Liver (tissue), 3 donors: ENCODE results near the gene SYCP2.

ENCODE experiments used
- CTCF ChIP-seq: fragments of 150-350 bp; IDR thresholded peaks from 2 replicates; pipeline ENCODE4 v1.5.1; 2017; ENCODE audit warnings: improper control_type of control experiment, low read depth, low read length; ENCODE audit not compliant: missing input control
- GABPA ChIP-seq, 2 donors: IDR thresholded peaks in 1 of 2; conservative IDR thresholded peaks in 1 of 2; 2 replicates each; pipeline ENCODE4 v1.6.1; 2016; ENCODE audit warnings: antibody characterized with exemption in 2 of 2, mild to moderate bottlenecking in 1 of 2, moderate library complexity in 1 of 2
- JUND ChIP-seq, 2 donors: IDR thresholded peaks; 2 replicates each; pipeline ENCODE4 v1.6.1; 2016; ENCODE audit warnings: antibody characterized with exemption in 2 of 2
- MAX ChIP-seq: IDR thresholded peaks from 2 replicates; pipeline ENCODE4 v1.6.1; 2016; ENCODE audit warnings: antibody characterized with exemption
- RAD21 ChIP-seq, 2 donors: IDR thresholded peaks; 2 replicates each; pipeline ENCODE4 v1.6.1; 2016; ENCODE audit warnings: antibody characterized with exemption in 2 of 2, mild to moderate bottlenecking in 2 of 2
- TAF1 ChIP-seq: conservative IDR thresholded peaks from 2 replicates; pipeline ENCODE4 v1.6.1; 2016; ENCODE audit warnings: antibody characterized with exemption, mild to moderate bottlenecking
- YY1 ChIP-seq: IDR thresholded peaks from 2 replicates; pipeline ENCODE4 v1.6.1; 2016; ENCODE audit warnings: antibody characterized with exemption, mild to moderate bottlenecking
- donor health status: healthy.
- donor health status: healthy.

GRCh38 chr20:59857966-59858365, 75.5 kb downstream of the SYCP2 start:
- no peak for TF ChIP-seq CTCF
- no peak for TF ChIP-seq RAD21 (IDR thresholded peaks at IDR 0.05)
- no peak for TF ChIP-seq JUND (IDR thresholded peaks at IDR 0.05)
- TF ChIP-seq YY1, result no peak
- TF ChIP-seq MAX, result no peak
- TF ChIP-seq TAF1, result no peak
- no peak for TF ChIP-seq GABPA (IDR thresholded peaks at IDR 0.05 in 1 of 2, conservative IDR thresholded peaks at IDR 0.05 in 1 of 2)
